Activated CD8-positive, alpha-beta T cell treated with anti-CD3 and anti-CD28 coated beads for 36 hours (primary cell): Measurements from ENCODE around the gene GMCL2. TPM values are rescaled to one million over a fixed set of nuclear protein-coding genes. Genes with fewer than 3 reads are reported as not detected.

Experiments
- ATAC-seq: fragments of 200-7000 bp; cut with Tn5 transposase; one replicate; pipeline ENCODE4 v1.10.0; 2021; ENCODE audit warnings: mild to moderate bottlenecking, moderate library complexity
- CTCF ChIA-PET: fragments of 350-600 bp; sonication (Branson Sonifier 250); formaldehyde crosslinking; loops from one replicate; lab custom pipeline; 2021; ENCODE audit warnings: antibody characterized with exemption; lab: Charles Lee
- POLR2A ChIA-PET: fragments of 350-600 bp; sonication (Branson Sonifier 250); formaldehyde crosslinking; loops from one replicate; lab custom pipeline; 2021; ENCODE audit warnings: antibody characterized with exemption; lab: Charles Lee
- DNase-seq: peaks from one replicate; pipeline ENCODE4 v3.0.0-alpha.2; 2020
- H3K27ac Mint-ChIP-seq: one replicate; pipeline ENCODE4 v1.8.0; 2021; ENCODE audit warnings: mild to moderate bottlenecking, mixed read lengths
- H3K27me3 Mint-ChIP-seq: one replicate; pipeline ENCODE4 v1.8.0; 2021; ENCODE audit warnings: mixed read lengths
- H3K36me3 Mint-ChIP-seq: one replicate; pipeline ENCODE4 v1.8.0; 2021; ENCODE audit warnings: low read depth, mixed read lengths
- H3K4me1 Mint-ChIP-seq: one replicate; pipeline ENCODE4 v1.8.0; 2021; ENCODE audit warnings: low read depth, mixed read lengths
- H3K4me3 Mint-ChIP-seq: one replicate; pipeline ENCODE4 v1.8.0; 2021; ENCODE audit warnings: mild to moderate bottlenecking, moderate library complexity, mixed read lengths
- H3K9me3 Mint-ChIP-seq: one replicate; pipeline ENCODE4 v1.8.0; 2021; ENCODE audit warnings: mixed read lengths
- CTCF ChIP-seq: fragments of 200-600 bp; IDR thresholded peaks from one replicate; pipeline ENCODE4 v1.8.0; 2022; ENCODE audit warnings: antibody characterized with exemption, mild to moderate bottlenecking
- intact Hi-C: fragments of 100-400 bp; cut with micrococcal nuclease; formaldehyde crosslinking; loops from one replicate; pipeline ENCODE4 v1.10.0; 2022
- total RNA-seq, 2 experiments: library from RNA; stranded (reverse); gene quantifications; one replicate each; pipeline ENCODE4 v1.2.3, GENCODE V29; 2021

GMCL2 gene
- total RNA-seq, 2 experiments from 2014 or later, result not detected

- Mint-ChIP-seq H3K9me3 (no peaks in the 10 kb centered on the region), H3K27ac (no peak overlapping the region), H3K36me3 (no peaks in the 10 kb centered on the region), H3K27me3 (peaks cover 7% of the 10 kb centered on the region), H3K4me3 (no peak overlapping the region), H3K4me1 (peaks cover 14% of the 10 kb centered on the region)
- TF ChIP-seq CTCF, result no peak
- ATAC-seq (peak; percentile 55), DNase-seq (no peak)
- intact Hi-C loops, result no loop called here
- POLR2A ChIA-PET, result interaction anchor here (0.9 kb wide), 2 partner anchors 8 to 11 kb away, joined by 3 to 4 read pairs; partner anchors contain the start of gene HNRNPAB
- CTCF ChIA-PET, result interaction anchor here (0.9 to 1.0 kb wide), 2 partner anchors 11 to 118 kb away, joined by 3 read pairs; partner anchors contain the start of gene HNRNPAB
These were observed 6.2 kb upstream of the GMCL2 start for GRCh38 chr5:178193251-178193809.

DNA sequence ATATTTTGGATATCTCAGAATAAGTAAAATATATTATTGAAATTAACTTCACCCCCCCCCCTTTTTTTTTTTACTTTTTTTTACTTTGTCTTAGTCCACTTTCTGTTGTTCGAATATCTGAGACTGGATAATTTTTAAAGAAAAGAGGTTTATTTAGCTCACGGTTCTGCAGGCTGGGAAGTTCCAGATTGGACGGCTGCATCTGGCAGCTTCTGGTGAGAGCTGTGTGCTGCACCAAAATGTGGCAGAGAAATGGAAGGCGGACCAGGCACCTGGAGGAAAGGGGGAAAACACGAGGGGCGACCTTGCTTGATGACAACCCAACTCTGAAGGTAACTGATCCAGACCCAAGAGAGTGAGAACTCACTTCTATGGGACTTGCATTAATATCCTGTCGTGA is 5.6 kb upstream of the GMCL2 start:
- ATAC-seq, result no peak
- Mint-ChIP-seq H3K27ac (no peak overlapping the region), H3K27me3 (peaks cover 7% of the 10 kb centered on the region), H3K4me3 (no peak overlapping the region), H3K9me3 (no peaks in the 10 kb centered on the region), H3K4me1 (peaks cover 14% of the 10 kb centered on the region), H3K36me3 (no peaks in the 10 kb centered on the region)
- ChIA-PET CTCF (interaction anchor here (0.9 to 1.0 kb wide), 2 partner anchors 11 to 117 kb away, joined by 3 read pairs; partner anchors contain the start of gene HNRNPAB), POLR2A (interaction anchor here (0.9 kb wide), 2 partner anchors 9 to 11 kb away, joined by 3 to 4 read pairs; partner anchors contain the start of gene HNRNPAB)
- DNase-seq, result no peak
- no peak for TF ChIP-seq CTCF
- intact Hi-C loops, result no loop called here

GRCh38 chr5:178192244-178192643 is 5.1 kb upstream of the GMCL2 start:
- Mint-ChIP-seq H3K9me3 (no peaks in the 10 kb centered on the region), H3K4me3 (no peak overlapping the region), H3K27me3 (peaks cover 7% of the 10 kb centered on the region), H3K27ac (no peak overlapping the region), H3K4me1 (peaks cover 14% of the 10 kb centered on the region), H3K36me3 (no peaks in the 10 kb centered on the region)
- ATAC-seq, result no peak
- intact Hi-C loops, result no loop called here
- POLR2A ChIA-PET, result no interaction called here
- no peak for TF ChIP-seq CTCF
- CTCF ChIA-PET, result interaction anchor here (0.9 kb wide), 1 partner anchor 117 kb away, joined by 3 read pairs; no protein-coding TSS in a partner anchor
- DNase-seq, result no peak

GRCh38 chr5:178191661-178192060 is 4.5 kb upstream of the GMCL2 start:
- H3K4me1 Mint-ChIP-seq, result peaks cover 14% of the 10 kb centered on the region
- H3K4me3 Mint-ChIP-seq, result no peak overlapping the region
- no peak for ATAC-seq
- H3K36me3 Mint-ChIP-seq, result no peaks in the 10 kb centered on the region
- intact Hi-C loops, result no loop called here
- TF ChIP-seq CTCF, result no peak
- no peaks in the 10 kb centered on the region for H3K9me3 Mint-ChIP-seq
- H3K27me3 Mint-ChIP-seq, result peaks cover 7% of the 10 kb centered on the region
- ChIA-PET POLR2A (no interaction called here), CTCF (interaction anchor here (1.2 kb wide), 1 partner anchor 129 kb away, joined by 3 read pairs; no protein-coding TSS in a partner anchor)
- H3K27ac Mint-ChIP-seq, result no peak overlapping the region
- DNase-seq, result no peak

DNA sequence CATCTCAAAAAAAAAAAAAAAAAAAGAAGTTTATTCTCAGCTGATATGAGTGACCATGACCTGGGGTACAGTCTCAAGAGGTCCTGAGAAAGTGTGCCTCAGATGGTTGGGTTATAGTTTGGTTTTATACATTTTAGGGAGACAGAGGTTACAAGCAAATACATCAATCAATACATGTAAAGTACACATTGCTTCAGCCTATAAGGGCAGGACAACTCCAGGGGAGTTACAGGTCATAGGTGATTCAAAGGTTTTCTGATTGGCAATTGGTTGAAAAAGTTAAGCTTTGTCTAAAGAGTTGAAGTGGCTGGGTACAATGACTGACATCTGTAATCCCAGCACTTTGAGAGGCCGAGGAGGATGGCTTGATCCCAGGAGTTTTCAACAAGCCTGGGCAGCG is 2.3 kb upstream of the GMCL2 start:
- ATAC-seq, result no peak
- CTCF ChIA-PET, result interaction anchor here (1.3 to 2.1 kb wide), 2 partner anchors 68 to 114 kb away, joined by 3 to 10 read pairs; no protein-coding TSS in a partner anchor

More for the DNA sequence above, 2.3 kb upstream of the GMCL2 start:
- no peak for TF ChIP-seq CTCF
- POLR2A ChIA-PET, result interaction anchor here (0.7 to 1.1 kb wide), 2 partner anchors 14 to 51 kb away, joined by 4 read pairs; no protein-coding TSS in a partner anchor
- Mint-ChIP-seq H3K9me3 (no peaks in the 10 kb centered on the region), H3K4me1 (peaks cover 14% of the 10 kb centered on the region), H3K27ac (no peak overlapping the region), H3K36me3 (no peaks in the 10 kb centered on the region), H3K4me3 (no peak overlapping the region), H3K27me3 (peaks cover 7% of the 10 kb centered on the region)
- no peak for DNase-seq
- intact Hi-C loops, result no loop called here
